ENCODE results near the gene CAMK4.

CAMK4 gene

DNA sequence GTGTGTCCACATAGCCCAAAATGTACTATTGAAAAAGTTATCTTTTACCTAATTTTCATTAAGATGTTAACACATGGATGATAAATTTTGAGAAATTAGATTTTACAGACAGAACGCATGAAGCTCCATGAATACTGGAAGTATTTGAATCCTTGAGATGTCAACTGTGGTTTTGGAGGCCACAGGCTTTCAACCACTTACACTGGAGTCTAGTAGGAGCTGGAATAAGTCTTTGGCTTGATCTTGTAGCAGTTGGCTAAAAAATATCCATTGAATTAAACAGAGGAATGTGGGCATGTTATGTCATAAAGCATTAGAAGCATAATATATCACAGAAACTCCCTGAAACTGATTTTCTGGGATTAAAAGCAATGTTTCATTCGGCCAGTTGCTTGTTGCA is 52.9 kb downstream of the CAMK4 start:
- H3K4me3 ChIP-seq (ENCODE audit: control insufficient read depth, low read depth, low read length) = no peak overlapping the region
- TF ChIP-seq CTCF (IDR thresholded peaks at IDR 0.05; ENCODE audit: control insufficient read depth, insufficient read depth, low read depth, low read length, missing control alignments) = no peak
- no peak for DNase-seq (ENCODE audit: low read depth)

DNA sequence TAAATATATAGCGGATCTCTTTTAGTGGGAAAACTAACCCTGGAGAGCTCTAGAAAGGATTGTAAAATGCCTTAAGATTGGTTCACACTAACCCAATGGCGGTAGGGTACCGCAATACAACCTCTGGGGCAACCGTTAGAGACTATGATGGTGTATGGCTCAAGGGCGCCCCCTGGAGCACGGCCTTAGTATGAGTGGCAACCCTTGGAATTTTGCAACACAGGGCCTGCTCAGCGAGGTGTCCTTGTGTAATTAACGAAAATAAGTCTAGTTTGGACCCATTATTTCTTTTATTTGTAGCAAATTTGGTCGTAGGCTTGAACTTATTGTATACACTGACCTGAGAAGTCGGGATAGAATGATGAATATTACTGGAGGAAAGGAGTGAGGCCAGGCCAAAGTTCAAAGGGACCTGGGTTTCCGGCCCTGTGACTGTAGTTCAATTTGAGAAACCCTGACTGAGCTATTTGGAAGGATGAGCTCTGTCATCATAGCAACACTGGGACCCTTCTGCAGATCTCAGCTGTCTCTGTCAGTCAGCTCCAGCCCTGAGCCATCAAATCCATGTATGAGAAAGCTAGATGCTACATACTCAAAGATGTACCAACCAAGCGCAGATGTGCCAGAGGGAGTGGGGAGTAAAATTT is 54.8 kb downstream of the CAMK4 start:
- DNase-seq (ENCODE audit: low read depth) = no peak

GRCh38 chr5:111280282-111280951 is 56.2 kb downstream of the CAMK4 start:
- no peak for DNase-seq (ENCODE audit: low read depth)
- no peak for TF ChIP-seq CTCF (IDR thresholded peaks at IDR 0.05; ENCODE audit: control insufficient read depth, insufficient read depth, low read depth, low read length, missing control alignments)
- H3K4me3 ChIP-seq (ENCODE audit: control insufficient read depth, low read depth, low read length) = no peak overlapping the region

More for the DNA sequence above, 54.8 kb downstream of the CAMK4 start:
- peak; percentile 55 for TF ChIP-seq CTCF (IDR thresholded peaks at IDR 0.05; ENCODE audit: control insufficient read depth, insufficient read depth, low read depth, low read length, missing control alignments)
- no peak overlapping the region for H3K4me3 ChIP-seq (ENCODE audit: control insufficient read depth, low read depth, low read length)

GRCh38 chr5:111282798-111283197 is 58.6 kb downstream of the CAMK4 start:
- no peak overlapping the region for H3K4me3 ChIP-seq (ENCODE audit: control insufficient read depth, low read depth, low read length)
- DNase-seq (ENCODE audit: low read depth) = no peak
- no peak for TF ChIP-seq CTCF (IDR thresholded peaks at IDR 0.05; ENCODE audit: control insufficient read depth, insufficient read depth, low read depth, low read length, missing control alignments)

DNA sequence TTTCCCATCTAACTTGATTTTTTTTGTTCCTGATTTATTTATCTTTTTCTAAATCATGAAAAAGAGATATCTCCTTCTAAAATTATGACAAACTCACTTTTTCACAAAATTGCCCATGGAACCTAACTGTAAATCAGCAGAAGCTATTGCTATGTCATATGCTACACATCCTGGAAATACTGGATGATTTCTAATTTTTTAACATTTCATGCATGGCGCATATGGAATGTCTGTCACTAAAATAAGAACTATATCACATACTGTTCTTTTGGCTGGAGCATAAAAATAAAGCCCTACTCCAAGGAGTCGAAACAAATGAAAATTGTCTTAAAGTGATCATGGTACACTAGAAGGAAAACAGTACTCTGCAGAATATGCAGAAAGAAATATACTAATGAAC is 60.6 kb downstream of the CAMK4 start:
- no peak overlapping the region for H3K4me3 ChIP-seq (ENCODE audit: control insufficient read depth, low read depth, low read length)
- TF ChIP-seq CTCF (IDR thresholded peaks at IDR 0.05; ENCODE audit: control insufficient read depth, insufficient read depth, low read depth, low read length, missing control alignments) = no peak
- DNase-seq (ENCODE audit: low read depth) = no peak

DNA sequence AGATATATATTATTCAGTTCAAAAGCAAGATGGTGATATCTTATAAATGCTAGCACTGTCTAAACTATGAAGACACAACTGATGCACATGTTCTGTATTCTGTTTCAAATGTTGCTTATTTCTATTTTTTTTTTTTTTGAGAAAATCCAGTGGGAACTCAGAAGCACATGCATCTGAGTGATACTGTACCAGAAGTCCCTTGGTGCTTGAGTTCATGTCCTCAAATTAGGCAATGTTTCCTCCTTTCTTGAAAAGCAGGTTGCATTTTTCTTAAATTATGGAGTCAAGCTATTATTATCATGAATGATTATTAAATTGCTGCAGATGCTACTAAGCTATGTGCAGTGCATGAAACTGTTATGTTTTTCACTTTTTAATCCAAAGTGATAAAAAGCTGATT is 70.4 kb downstream of the CAMK4 start:
- TF ChIP-seq CTCF (IDR thresholded peaks at IDR 0.05; ENCODE audit: control insufficient read depth, insufficient read depth, low read depth, low read length, missing control alignments) = no peak
- no peak for DNase-seq (ENCODE audit: low read depth)
- H3K4me3 ChIP-seq (ENCODE audit: control insufficient read depth, low read depth, low read length) = no peak overlapping the region
